Glomerular endothelial cell (primary cell): ENCODE data around the gene ERGIC3. TPM values are rescaled to one million over a fixed set of nuclear protein-coding genes. Genes with fewer than 3 reads are reported as not detected.

ENCODE experiments used
- DNase-seq: peaks from one replicate; pipeline ENCODE4 v3.0.0-alpha.2; 2011; ENCODE audit warnings: low read depth, low spot score; ENCODE audit errors: extremely low read depth
- total RNA-seq: library from RNA; depleted of rRNA; stranded (reverse); fragments of >200 nt; gene quantifications from 2 replicates; pipeline ENCODE4 v1.2.3, GENCODE V29; 2015

ERGIC3 gene
- total RNA-seq, 1 donor from 2014 or later, result 170 TPM

DNA sequence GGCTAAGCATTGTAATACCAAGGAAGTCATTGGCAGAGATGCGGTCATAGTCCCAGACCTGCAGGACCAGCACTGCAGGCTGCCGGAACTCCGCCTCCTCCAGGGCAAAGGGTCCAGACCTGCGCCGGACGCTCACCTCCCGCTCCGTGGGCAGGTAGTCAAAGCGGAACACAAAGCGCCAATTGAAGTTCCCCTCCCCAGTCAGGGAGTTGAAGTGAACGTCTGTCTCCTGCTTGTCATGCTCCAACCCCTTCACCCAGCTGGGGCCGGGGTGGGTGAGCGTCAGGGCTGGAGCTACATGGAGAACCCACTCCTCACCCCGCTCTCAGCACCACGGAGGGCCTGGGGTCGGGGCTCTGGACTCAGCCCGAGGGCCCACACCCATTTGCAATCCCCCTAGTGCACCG lies 18.2 kb downstream of the ERGIC3 start:
- DNase-seq, result no peak

DNA sequence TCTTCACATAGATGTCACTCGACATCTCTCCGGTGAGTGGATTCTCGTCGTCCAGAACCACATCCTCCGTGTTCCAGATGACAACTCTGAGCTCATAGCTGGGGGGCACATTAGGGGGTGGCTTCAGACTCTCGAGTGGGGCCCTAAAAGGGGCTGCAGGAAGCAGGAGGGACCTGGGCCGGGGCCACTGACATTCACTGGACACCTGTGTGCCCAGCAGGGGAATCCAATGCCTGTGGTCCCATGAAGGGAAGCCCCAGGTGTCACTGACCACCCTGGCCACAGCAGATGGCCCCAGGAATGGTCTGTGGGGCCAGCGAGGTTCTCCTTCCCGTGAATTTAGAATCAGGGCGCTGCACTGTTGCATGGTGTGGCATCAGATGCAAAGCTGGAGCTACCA lies 18.7 kb downstream of the ERGIC3 start:
- DNase-seq, result no peak

DNA sequence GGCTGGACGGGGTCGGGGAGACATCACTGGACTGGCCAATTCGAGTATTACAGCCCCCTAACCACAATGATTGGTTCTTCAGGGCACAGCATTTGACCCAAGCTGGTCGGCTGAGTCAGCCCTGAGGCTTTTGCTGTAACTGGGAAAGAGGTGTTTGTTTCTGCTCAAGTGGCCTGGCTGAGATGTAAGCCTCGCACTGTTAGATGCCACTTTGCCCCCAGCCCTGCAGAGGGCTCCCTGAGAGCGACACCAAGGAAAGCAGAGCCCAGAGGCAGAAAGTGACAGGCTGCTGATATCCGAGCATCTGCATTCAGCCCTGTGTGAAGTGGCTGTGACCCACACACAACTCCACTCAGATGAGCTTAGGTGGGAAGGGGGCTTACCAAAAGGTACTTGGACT lies 19.4 kb downstream of the ERGIC3 start:
- no peak for DNase-seq

DNA sequence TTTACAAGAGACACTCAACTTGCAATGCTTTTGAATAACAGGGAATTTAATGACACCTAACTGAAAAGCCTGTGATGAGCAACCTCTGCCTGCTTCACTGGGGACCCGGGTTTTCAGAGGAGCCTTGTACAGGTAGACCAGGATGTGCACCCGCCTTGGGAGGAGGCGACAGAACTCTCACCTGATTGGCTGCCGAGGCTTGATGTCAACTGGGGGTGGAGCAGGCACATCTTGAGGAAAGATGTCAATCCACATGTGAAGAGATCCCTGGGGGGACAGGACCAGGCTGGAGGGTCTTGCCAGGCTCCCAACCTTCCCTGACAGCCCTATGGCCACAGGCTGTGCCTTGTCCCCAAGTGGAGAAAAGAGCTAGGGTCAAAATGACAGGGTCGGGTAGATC lies 19.8 kb downstream of the ERGIC3 start:
- no peak for DNase-seq

DNA sequence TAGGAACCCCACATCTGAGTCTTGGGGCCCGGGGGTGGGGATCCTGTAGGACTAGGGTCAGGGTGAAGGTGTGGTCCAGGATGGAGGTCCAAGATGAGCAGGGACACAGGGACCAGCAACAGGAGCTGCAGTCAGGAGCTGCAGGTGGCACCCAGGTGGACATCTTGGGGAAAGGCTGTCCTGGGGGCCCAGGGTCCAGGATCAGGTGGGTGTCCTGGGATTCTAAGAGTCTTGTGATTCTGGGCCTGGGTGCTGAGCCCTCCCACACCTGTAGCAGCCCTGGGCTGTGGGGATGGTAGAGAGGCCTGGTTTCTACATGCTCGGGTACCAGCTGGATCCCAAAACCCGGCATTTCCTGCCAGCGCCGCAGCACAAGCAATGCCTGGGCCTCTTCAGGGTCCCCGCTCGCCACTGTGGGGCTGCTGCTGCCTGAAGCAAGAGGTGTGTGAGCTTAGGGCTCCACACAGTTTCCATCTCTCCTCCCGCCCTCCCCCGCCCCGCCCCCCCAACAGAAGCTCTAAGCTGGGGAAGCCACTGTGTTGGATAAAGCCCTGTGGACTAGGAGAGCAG lies 20.7 kb downstream of the ERGIC3 start:
- DNase-seq, result no peak

DNA sequence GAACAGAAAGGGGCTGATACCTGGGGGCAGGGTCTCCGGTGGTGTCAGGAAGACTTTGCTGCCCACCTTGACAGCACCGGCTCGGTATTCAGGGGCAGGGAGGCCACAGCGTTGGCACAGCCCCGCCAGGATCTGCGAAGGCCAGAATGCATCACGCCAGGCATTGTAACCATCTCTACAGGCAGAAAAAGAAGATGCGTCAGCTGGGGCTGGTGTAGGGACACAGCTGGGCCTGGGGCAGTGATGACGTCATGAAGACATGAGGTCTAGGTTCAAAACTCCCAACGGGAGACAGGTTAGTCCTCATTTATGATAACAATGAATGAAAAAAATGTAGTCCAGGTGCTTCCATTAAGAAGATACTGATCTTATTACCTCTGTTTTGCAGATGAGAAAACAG lies 22.0 kb downstream of the ERGIC3 start:
- no peak for DNase-seq

DNA sequence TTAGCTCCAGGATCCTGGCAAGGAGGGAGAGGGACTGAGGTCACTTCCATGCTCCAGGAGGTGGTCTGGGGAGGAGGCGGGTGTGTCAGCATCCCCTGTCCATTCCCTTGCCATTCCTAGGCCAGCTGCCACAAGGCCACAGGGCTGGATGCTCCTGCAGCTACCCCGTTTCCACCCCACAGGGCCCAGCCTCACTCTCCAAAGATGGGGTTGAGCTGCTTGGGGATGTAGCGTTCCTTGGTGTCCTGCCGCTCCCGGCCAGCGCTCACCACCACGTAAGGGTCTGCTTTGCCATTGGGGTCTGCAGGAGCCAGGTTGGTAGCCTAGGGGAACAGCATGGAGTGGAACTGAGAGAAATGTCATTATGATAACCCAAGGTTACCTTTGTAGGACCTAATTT lies 23.0 kb downstream of the ERGIC3 start:
- no peak for DNase-seq

DNA sequence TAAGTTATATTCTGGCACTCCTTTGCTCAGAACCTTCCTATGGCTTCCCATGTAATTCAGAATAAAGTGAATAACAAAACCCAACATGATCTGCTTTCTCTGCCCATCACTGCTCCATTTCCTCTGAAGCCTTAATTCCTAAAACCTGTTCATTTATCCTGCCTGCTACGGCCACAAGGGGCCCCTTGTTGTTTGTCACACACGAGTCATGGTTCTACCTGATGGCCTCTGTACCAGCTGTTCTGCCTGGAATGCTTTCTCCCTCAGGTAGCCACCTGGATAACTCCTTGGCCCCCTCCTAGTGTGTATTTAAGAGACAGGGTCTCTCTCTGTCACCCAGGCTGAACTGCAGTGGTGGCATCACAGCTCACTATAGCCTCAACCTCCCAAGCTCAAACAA lies 26.8 kb downstream of the ERGIC3 start:
- DNase-seq, result no peak

DNA sequence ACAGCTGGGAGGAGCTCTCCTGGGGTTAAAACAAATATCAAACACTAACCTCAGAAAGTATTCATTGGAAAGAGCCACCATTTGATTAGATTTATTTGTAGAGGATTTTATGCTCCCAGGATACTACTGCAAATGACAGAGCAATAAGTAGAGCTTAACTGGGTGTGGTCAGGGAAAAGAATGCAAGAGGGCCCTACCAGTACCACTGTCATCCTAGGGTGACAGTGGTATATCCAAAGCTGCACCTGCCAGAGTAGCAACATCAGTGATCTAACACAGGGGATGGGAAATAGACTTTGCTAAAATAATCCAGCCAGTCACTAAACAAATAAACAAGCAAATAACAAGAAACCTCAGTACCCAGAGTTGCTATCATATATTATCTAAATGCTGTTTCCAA lies 29.7 kb downstream of the ERGIC3 start:
- no peak for DNase-seq

DNA sequence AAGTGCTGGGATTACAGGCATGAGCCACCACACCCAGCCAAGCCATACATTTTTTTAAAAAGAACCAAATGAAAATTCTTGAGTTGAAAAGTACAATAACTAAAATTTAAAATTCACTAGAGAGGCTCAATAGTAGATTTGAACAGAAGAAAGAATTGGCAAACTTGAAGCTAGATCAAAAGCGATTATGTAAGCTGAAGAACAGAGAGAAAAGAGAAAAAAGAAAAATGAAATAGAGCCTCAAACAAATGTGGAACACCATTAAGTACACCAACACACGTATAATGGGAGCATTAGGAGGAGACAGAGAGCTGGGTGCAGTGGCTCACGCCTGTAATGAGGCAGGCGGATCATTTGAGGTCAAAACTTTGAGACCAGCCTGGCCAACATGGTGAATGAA lies 31.0 kb downstream of the ERGIC3 start:
- no peak for DNase-seq

DNA sequence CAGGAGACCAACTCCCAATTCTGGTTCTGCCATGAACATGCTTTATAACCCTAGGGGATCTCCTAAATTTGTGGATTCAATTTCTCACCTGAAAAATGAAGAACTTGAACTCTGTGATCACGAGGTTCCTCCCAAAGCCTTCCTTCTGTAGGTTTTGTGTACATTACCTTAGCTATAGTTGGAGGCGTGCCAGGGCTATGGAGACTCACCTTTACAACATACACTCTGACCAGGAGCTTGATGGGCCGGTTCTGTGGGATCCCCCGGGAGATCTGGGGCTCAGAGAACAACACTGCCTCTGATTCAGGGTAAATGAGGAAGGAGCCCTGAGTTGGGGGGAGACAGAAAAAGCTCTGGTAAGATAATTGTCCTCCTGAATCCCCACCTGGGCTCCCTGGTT lies 34.1 kb downstream of the ERGIC3 start:
- DNase-seq, result no peak

DNA sequence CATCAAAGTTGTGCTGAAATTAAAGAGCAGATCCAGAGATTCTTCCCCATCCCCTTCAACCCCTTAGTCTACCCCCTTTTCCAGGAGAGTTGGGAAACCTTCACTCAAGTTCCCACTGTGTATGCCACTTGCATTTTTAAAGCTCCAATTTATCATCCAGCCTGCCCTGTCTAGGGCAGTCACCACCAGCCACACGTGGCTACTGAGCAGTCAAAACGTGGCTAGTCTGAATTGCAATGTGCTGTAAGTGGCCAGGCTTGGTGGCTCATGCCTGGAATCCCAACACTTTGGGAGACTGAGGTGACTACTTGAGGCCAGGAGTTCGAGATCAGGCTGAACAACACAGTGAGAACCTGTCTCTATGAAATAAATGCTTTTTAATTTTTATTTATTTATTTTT lies 34.9 kb downstream of the ERGIC3 start:
- DNase-seq, result no peak

DNA sequence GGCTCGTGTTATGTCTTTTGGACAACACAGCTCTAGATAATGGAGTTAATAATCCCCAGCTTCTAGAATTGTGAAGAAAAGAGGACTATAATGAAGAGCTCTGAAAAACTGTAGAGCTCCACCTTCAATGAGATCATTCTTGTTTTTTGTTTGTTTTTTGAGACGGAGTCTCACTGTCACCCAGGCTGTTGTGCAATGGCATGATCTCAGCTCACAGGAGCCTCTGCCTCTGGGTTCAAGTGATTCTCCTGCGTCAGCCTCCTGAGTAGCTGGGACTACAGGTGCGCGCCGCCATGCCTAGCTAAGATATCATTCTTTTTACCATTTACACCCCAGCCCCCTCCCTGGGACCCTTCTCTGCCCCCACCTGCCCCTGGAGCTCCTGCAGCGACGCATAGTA lies 36.6 kb downstream of the ERGIC3 start:
- no peak for DNase-seq

DNA sequence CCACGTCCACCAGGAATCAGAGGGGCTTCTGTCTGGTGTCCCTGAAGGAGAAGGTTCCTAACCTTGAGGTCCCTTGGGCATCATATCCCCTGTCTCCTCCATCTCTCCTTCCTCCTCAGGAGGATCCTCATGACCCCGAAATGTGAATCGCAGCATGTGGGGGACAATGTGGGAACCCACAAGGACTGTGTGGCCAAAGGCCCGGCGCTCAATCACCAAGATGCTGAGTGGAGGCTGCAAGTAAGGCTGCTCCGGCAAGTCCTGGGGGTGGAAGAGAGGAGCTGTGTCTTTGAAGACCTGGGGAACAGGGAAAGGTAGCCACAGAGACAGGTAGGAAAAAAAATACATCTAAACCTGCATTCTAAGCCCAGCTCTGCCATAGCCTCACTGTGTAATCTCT lies 37.3 kb downstream of the ERGIC3 start:
- DNase-seq, result no peak

DNA sequence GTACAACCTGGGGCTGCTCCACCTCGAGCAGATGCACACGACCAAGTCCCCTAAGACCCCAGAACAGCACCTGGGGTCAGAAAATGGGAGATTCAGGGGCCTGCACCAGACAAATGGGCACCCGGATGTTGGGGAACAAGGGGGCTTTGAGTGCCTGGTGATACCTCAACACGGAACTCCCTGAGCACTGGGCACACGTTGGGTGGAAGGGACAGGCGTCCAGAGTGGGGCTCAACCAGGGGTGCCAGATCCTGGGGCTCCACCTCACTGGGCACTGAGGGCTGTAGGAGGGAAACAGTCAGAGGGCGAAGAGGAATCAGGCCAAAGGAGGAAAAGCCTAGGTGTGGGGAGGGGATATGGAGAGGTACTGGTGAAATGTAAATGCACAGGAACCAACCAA lies 40.3 kb downstream of the ERGIC3 start:
- DNase-seq, result no peak

DNA sequence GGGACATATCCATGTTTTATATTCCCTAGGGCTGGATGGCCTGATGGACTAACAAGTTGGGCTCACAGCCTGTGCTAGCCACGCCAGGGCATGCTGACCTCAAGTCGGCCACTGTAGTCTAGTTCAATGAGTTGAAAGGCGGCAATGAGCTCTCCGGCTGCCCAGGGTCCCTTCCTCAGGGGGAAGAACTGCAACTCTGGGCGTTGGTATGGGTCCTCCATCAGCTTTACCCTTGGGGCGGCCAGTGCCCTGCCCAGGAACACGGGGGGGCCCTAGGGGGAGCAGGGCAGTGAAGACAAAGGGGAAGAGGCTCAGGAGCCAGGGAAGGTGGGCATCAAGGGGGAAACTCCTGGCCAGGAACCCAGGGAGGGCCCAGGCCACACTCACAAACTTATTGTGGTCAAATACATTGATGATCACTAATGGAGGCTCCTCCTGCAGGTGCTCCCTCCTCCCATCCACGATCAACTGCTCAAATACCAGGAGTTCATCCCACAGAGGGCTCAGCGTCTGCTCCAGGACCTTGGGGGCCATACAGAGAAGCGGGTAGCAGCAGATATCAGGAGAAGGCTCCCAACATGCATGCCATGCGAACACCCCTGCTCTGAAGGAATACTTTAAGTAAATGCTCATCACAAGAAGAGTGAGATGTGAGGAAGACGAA lies 41.0 kb downstream of the ERGIC3 start:
- DNase-seq, result no peak

DNA sequence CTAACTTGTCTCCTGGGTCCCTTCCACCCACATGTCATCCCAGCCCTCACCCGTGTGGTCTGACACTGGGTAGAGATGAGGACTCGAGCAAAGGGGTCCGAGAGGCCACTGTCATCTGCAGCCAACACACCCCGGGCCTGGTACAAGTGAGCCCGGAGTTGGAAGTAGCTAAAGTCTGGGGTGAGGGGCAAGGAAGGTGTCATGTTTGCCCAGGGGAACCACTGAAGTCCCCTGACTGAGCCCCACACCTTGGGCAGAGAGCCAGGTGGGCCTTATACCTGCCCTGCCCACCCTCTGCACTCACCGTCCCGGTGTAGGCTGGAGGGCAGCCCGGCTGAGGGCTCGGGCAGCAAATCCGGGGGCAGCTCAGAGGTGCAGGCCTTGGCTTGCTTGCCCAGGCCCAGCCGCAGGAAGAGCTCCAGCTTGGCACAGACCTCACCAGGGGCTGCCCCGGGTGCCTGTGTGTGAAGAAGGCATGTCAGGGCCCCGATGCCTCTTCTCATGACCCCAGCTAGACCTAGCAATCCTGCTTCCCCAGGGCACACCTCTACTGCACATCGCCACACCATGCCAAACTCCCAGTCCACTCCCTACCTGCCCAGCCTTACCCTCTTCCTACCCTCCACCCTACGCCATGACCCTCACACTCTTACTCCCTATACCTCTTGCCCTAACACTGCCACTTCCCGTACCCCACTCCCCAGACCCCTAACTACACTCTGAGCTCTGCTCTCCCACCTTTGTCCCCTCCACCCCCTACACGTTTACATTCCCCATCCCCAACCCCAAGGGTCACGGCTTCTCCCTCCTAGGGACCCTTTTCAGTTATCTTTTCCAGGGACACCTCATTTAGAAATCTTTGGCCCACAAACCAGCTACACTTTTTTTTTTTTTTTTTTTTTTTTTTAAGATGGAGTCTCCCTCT lies 42.0 kb downstream of the ERGIC3 start:
- DNase-seq, result no peak

DNA sequence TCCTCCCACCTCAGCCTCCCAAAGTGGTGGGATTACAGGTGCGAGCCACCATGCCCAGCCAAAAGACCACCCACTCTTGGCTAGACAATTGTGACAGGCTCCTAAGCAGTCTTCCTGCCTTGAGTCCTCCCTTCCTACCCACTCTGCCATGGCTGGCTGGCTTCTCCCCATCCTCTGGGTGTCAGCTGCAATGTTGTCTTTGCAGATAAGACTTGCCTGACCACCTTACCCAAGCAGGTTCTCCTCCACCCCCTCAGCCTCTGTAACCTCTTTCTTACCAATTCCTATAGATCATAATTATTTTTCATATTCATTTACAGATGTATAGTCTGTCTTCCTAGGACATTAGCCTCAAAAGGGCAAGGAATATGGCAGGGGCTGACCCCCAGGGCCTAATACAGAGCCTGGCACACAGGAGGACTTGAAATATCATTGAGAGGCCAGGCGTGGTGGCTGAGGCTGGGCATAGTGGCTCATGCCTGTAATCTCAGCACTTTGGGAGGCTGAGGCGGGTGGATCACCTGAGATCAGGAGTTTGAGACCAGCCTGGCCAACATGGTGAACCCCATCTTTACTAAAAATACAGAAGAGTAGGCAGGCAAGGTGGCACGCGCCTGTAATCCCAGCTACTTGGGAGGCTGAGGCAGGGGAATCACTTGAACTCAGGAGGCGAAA lies 45.0 kb downstream of the ERGIC3 start:
- DNase-seq, result no peak

DNA sequence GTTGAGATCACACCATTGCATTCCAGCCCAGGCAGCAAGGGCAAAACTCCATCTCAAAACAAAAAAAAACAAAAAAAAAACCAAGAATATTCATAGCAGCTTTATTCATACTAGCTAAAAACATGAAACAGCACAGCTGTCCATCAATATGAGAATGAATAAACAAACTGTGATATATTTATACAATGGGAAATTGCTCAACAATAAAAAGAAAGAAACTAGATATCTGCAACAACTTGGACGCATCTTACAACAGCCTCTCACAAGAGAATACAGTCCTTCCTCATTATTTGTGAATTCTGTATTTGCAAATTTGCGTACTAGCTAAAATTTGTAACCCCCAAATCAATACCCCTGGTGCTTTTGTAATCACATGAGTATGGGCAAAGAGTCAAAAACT lies 45.6 kb downstream of the ERGIC3 start:
- no peak for DNase-seq

DNA sequence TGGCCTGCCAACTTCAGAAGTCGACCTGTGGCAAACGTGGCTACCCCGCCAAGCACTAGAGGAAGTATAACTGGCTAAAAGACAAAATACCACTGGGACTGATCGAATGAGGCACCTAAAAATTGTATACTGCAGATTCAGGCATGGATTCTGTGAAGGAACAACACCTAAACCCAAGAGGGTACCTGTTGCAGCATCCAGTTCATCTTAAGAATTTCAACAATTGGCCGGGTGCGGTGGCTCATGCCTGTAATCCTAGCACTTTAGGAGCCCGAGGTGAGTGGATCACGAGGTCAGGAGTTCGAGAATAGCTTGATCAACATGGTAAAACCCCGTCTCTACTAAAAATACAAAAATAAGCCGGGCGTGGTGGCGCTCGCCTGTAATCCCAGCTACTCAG lies 46.5 kb downstream of the ERGIC3 start:
- no peak for DNase-seq

DNA sequence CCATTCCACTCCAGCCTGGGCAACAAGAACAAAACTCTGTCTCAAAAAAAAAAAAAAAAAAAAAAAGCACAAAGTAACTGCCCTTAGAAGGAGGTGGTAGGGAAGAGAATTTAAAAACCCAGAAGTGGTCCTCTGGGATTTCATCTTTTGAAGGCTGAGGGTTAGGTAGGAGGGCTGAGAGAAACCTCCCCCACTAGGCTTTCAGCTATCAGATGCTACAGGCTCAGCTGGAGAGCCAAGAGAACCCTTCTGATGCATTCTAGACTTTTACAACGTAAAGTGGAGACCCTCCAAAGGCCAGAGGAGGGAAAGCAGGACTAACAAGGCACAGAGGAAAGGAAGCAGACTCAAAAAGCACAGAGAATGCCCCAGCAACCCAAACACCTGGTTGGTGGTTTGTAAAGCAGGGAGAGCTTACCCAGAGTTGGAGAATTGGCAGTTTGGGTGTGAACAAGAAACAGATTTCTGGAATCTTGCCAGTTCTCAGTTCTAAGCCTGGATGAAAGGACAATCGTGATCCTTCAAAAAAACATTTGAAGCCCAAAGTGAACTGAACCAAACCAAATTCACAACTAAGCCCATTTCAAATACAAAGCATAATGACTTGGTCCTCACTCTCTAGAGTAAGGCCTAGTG lies 50.6 kb downstream of the ERGIC3 start:
- DNase-seq, result no peak
